ENCODE results near the gene SCPEP1.

Gene SCPEP1, protein sequence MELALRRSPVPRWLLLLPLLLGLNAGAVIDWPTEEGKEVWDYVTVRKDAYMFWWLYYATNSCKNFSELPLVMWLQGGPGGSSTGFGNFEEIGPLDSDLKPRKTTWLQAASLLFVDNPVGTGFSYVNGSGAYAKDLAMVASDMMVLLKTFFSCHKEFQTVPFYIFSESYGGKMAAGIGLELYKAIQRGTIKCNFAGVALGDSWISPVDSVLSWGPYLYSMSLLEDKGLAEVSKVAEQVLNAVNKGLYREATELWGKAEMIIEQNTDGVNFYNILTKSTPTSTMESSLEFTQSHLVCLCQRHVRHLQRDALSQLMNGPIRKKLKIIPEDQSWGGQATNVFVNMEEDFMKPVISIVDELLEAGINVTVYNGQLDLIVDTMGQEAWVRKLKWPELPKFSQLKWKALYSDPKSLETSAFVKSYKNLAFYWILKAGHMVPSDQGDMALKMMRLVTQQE

DNA sequence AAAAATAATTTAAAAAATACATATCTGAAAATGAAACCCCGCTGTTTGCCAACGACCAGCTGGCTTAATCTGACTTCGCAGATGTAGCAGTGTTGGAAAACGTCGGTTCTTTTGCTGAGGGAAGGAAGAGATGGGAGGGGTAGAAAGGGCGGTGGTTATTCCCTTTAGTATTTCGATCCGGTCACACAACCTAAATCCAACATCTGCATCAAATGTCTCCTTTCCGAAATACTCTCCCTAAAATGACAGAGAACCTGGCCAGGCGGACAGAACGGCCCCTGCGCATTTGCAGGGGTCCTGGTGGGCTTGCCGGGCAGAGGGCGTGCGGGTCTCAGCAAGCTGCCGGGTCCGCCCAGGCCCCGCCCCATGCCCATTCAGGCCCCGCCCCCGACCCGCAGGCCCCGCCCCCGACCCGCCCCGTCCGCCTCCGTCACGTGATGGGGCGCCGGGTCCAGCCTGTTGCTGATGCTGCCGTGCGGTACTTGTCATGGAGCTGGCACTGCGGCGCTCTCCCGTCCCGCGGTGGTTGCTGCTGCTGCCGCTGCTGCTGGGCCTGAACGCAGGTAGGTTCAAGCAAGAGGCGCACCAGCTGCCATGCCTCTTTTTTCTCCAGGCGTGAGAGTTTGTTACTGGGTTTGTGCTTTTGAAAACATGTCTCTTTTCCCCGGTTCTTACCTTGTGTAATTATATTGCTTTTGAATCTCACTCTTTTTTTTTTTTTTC lies at the start of gene SCPEP1:
SCPEP1 (plus strand) TSS at position 459 of the 723 bp plus-strand sequence; CDS start at position 488, 29 bp downstream.
- Histone ChIP-seq H3K27ac (ENCODE audit: low read length) (peak within 1 kb of the TSS; percentile 31), H3K4me3 (ENCODE audit: low read length in 2 of 2) (peak within 1 kb of the TSS; percentile 91 to 93), H3K9ac (ENCODE audit: low read length in 2 of 2) (peak within 1 kb of the TSS; percentile 61 to 69)

DNA sequence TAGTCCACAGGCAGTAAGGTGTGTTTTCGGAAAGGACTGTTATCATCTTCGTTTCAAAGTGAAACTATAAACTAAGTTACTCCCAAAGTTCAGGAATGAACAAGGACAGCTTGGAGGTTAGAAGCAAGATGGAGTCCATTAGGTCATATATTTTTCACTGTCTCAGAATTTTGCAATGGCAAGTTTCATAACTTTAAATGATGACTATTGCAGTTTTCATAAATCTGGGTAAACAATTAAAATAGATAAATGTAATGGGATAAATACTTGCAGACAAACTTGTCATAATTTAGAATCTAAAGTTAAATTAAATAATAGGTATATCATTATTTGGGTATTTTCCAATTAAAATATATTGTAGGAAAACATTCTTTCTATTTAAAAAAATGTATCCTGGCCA lies 49.3 kb upstream of the SCPEP1 start:
- Histone ChIP-seq H3K36me3 (ENCODE audit: control insufficient read depth in 2 of 2, insufficient read depth in 2 of 2, low read length in 2 of 2) (no peaks in the 10 kb centered on the region), H3K27ac (ENCODE audit: low read length) (no peak overlapping the region), H3K9ac (ENCODE audit: low read length in 2 of 2) (no peak overlapping the region), H3K9me3 (ENCODE audit: control insufficient read depth in 2 of 2, low read length in 2 of 2) (no peaks in the 10 kb centered on the region), H3K4me3 (ENCODE audit: low read length in 2 of 2) (no peak overlapping the region), H3K27me3 (ENCODE audit: control insufficient read depth in 1 of 2, insufficient read depth in 2 of 2, low read length in 2 of 2) (no peaks in the 10 kb centered on the region), H3K4me1 (ENCODE audit: control insufficient read depth, insufficient read depth, low read length) (no peaks in the 10 kb centered on the region)

More for the DNA sequence above, at the start of gene SCPEP1:
- Histone ChIP-seq H3K27me3 (ENCODE audit: control insufficient read depth in 1 of 2, insufficient read depth in 2 of 2, low read length in 2 of 2) (no peaks in the 10 kb centered on the region), H3K4me1 (ENCODE audit: control insufficient read depth, insufficient read depth, low read length) (peaks cover 21% of the 10 kb centered on the region), H3K9me3 (ENCODE audit: control insufficient read depth in 2 of 2, low read length in 2 of 2) (no peaks in the 10 kb centered on the region), H3K36me3 (ENCODE audit: control insufficient read depth in 2 of 2, insufficient read depth in 2 of 2, low read length in 2 of 2) (peaks cover 0 to 8% of the 10 kb centered on the region in 2 donors)

GRCh38 chr17:56929362-56929969 lies 48.5 kb upstream of the SCPEP1 start:
- Histone ChIP-seq H3K4me3 (ENCODE audit: low read length in 2 of 2) (no peak overlapping the region), H3K36me3 (ENCODE audit: control insufficient read depth in 2 of 2, insufficient read depth in 2 of 2, low read length in 2 of 2) (peaks cover 5 to 7% of the 10 kb centered on the region in 2 donors), H3K4me1 (ENCODE audit: control insufficient read depth, insufficient read depth, low read length) (no peaks in the 10 kb centered on the region), H3K27me3 (ENCODE audit: control insufficient read depth in 1 of 2, insufficient read depth in 2 of 2, low read length in 2 of 2) (no peaks in the 10 kb centered on the region), H3K9me3 (ENCODE audit: control insufficient read depth in 2 of 2, low read length in 2 of 2) (no peaks in the 10 kb centered on the region), H3K27ac (ENCODE audit: low read length) (no peak overlapping the region), H3K9ac (ENCODE audit: low read length in 2 of 2) (no peak overlapping the region)

- H3K9ac ChIP-seq (ENCODE audit: low read length in 2 of 2), result no peak overlapping the region
- peaks cover 9 to 12% of the 10 kb centered on the region in 2 donors for H3K36me3 ChIP-seq (ENCODE audit: control insufficient read depth in 2 of 2, insufficient read depth in 2 of 2, low read length in 2 of 2)
- no peaks in the 10 kb centered on the region for H3K27me3 ChIP-seq (ENCODE audit: control insufficient read depth in 1 of 2, insufficient read depth in 2 of 2, low read length in 2 of 2)
- H3K27ac ChIP-seq (ENCODE audit: low read length), result no peak overlapping the region
- H3K4me3 ChIP-seq (ENCODE audit: low read length in 2 of 2), result no peak overlapping the region
- no peaks in the 10 kb centered on the region for H3K9me3 ChIP-seq (ENCODE audit: control insufficient read depth in 2 of 2, low read length in 2 of 2)
- no peaks in the 10 kb centered on the region for H3K4me1 ChIP-seq (ENCODE audit: control insufficient read depth, insufficient read depth, low read length)
These were observed 47.1 kb upstream of the SCPEP1 start for GRCh38 chr17:56930739-56931337.

DNA sequence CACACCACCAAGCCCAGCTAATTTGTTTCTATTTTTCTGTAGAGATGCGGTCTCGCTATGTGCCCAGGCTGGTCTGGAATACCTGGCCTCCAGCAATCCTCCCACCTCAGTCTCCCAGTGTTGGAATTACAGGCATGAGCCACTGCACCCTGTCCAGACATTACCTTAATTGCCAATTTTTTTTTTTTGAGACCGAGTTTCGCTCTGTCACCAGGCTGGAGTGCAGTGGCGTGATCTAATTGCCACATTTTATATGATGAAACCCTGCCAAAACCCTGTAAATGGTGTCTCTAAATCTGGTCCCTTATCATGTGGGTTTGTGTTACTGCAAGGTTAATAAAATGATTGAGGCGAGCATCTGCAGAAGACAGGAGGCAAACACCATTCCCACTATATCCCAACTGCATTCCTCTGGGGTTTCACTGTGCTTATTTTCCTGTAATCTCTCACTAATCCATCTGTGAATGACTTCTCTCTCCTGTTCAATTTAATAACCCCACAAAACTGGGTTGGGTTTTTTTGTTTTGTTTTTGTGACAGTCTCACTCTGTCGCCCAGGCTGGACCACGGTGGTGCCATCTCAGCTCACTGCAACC lies 44.7 kb upstream of the SCPEP1 start:
- Histone ChIP-seq H3K4me1 (ENCODE audit: control insufficient read depth, insufficient read depth, low read length) (no peaks in the 10 kb centered on the region), H3K9ac (ENCODE audit: low read length in 2 of 2) (no peak overlapping the region), H3K36me3 (ENCODE audit: control insufficient read depth in 2 of 2, insufficient read depth in 2 of 2, low read length in 2 of 2) (peaks cover 14 to 16% of the 10 kb centered on the region in 2 donors), H3K4me3 (ENCODE audit: low read length in 2 of 2) (no peak overlapping the region), H3K27ac (ENCODE audit: low read length) (no peak overlapping the region), H3K27me3 (ENCODE audit: control insufficient read depth in 1 of 2, insufficient read depth in 2 of 2, low read length in 2 of 2) (no peaks in the 10 kb centered on the region), H3K9me3 (ENCODE audit: control insufficient read depth in 2 of 2, low read length in 2 of 2) (no peaks in the 10 kb centered on the region)

- H3K4me3 ChIP-seq (ENCODE audit: low read length in 2 of 2), result no peak overlapping the region
- no peaks in the 10 kb centered on the region for H3K27me3 ChIP-seq (ENCODE audit: control insufficient read depth in 1 of 2, insufficient read depth in 2 of 2, low read length in 2 of 2)
- no peak overlapping the region for H3K27ac ChIP-seq (ENCODE audit: low read length)
- H3K4me1 ChIP-seq (ENCODE audit: control insufficient read depth, insufficient read depth, low read length), result no peaks in the 10 kb centered on the region
- H3K9ac ChIP-seq (ENCODE audit: low read length in 2 of 2), result no peak overlapping the region
- peaks cover 14 to 16% of the 10 kb centered on the region in 2 donors for H3K36me3 ChIP-seq (ENCODE audit: control insufficient read depth in 2 of 2, insufficient read depth in 2 of 2, low read length in 2 of 2)
- no peaks in the 10 kb centered on the region for H3K9me3 ChIP-seq (ENCODE audit: control insufficient read depth in 2 of 2, low read length in 2 of 2)
These were observed 44.1 kb upstream of the SCPEP1 start for GRCh38 chr17:56933868-56934267.

GRCh38 chr17:56934280-56934679 lies 43.7 kb upstream of the SCPEP1 start:
- H3K27ac ChIP-seq (ENCODE audit: low read length), result no peak overlapping the region
- H3K9me3 ChIP-seq (ENCODE audit: control insufficient read depth in 2 of 2, low read length in 2 of 2), result no peaks in the 10 kb centered on the region
- H3K4me3 ChIP-seq (ENCODE audit: low read length in 2 of 2), result no peak overlapping the region
- H3K9ac ChIP-seq (ENCODE audit: low read length in 2 of 2), result no peak overlapping the region
- no peaks in the 10 kb centered on the region for H3K4me1 ChIP-seq (ENCODE audit: control insufficient read depth, insufficient read depth, low read length)
- H3K27me3 ChIP-seq (ENCODE audit: control insufficient read depth in 1 of 2, insufficient read depth in 2 of 2, low read length in 2 of 2), result no peaks in the 10 kb centered on the region
- H3K36me3 ChIP-seq (ENCODE audit: control insufficient read depth in 2 of 2, insufficient read depth in 2 of 2, low read length in 2 of 2), result peaks cover 14 to 16% of the 10 kb centered on the region in 2 donors

- H3K9me3 ChIP-seq (ENCODE audit: control insufficient read depth in 2 of 2, low read length in 2 of 2), result no peaks in the 10 kb centered on the region
- no peaks in the 10 kb centered on the region for H3K4me1 ChIP-seq (ENCODE audit: control insufficient read depth, insufficient read depth, low read length)
- no peaks in the 10 kb centered on the region for H3K27me3 ChIP-seq (ENCODE audit: control insufficient read depth in 1 of 2, insufficient read depth in 2 of 2, low read length in 2 of 2)
- H3K27ac ChIP-seq (ENCODE audit: low read length), result no peak overlapping the region
- H3K4me3 ChIP-seq (ENCODE audit: low read length in 2 of 2), result no peak overlapping the region
- H3K36me3 ChIP-seq (ENCODE audit: control insufficient read depth in 2 of 2, insufficient read depth in 2 of 2, low read length in 2 of 2), result peaks cover 14 to 21% of the 10 kb centered on the region in 2 donors
- H3K9ac ChIP-seq (ENCODE audit: low read length in 2 of 2), result no peak overlapping the region
These were observed 42.5 kb upstream of the SCPEP1 start for GRCh38 chr17:56935461-56935860.

DNA sequence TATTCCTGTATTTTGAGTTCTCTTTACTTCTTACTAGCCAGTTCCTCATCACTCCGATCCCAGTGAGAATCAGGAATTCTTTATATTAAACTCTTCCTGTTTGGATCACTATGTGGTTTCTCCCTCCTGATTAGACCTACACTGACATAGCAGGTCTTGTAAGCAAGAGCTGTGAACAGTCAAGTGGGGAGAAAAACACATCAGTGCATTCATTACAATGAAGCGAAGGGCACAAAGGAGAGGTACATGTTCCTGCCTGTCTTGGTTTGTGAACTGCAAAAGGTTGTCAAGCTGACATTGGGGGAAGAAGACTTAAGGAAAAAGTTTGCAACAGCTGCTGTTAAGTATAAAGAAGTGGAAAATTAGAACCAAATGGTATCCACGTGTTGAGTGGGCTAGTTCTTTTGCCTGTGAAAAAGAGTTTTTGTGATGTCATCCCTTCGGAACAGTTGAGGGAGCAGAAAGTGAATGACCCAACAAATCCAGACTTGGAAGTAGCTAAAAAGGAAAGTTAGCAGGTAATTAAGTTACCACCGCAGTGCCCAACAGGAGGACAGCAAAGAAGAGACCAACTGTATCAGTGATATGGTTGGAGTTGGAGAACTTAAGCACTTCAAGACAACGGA lies 41.1 kb upstream of the SCPEP1 start:
- Histone ChIP-seq H3K9me3 (ENCODE audit: control insufficient read depth in 2 of 2, low read length in 2 of 2) (no peaks in the 10 kb centered on the region), H3K27me3 (ENCODE audit: control insufficient read depth in 1 of 2, insufficient read depth in 2 of 2, low read length in 2 of 2) (no peaks in the 10 kb centered on the region), H3K4me1 (ENCODE audit: control insufficient read depth, insufficient read depth, low read length) (no peaks in the 10 kb centered on the region), H3K4me3 (ENCODE audit: low read length in 2 of 2) (no peak overlapping the region), H3K36me3 (ENCODE audit: control insufficient read depth in 2 of 2, insufficient read depth in 2 of 2, low read length in 2 of 2) (peaks cover 22 to 26% of the 10 kb centered on the region in 2 donors), H3K9ac (ENCODE audit: low read length in 2 of 2) (no peak overlapping the region), H3K27ac (ENCODE audit: low read length) (no peak overlapping the region)

GRCh38 chr17:56937687-56938086 lies 40.2 kb upstream of the SCPEP1 start:
- peaks cover 23 to 31% of the 10 kb centered on the region in 2 donors for H3K36me3 ChIP-seq (ENCODE audit: control insufficient read depth in 2 of 2, insufficient read depth in 2 of 2, low read length in 2 of 2)
- H3K9me3 ChIP-seq (ENCODE audit: control insufficient read depth in 2 of 2, low read length in 2 of 2), result no peaks in the 10 kb centered on the region
- H3K27ac ChIP-seq (ENCODE audit: low read length), result no peak overlapping the region
- no peak overlapping the region for H3K9ac ChIP-seq (ENCODE audit: low read length in 2 of 2)
- no peaks in the 10 kb centered on the region for H3K27me3 ChIP-seq (ENCODE audit: control insufficient read depth in 1 of 2, insufficient read depth in 2 of 2, low read length in 2 of 2)
- no peaks in the 10 kb centered on the region for H3K4me1 ChIP-seq (ENCODE audit: control insufficient read depth, insufficient read depth, low read length)
- no peak overlapping the region for H3K4me3 ChIP-seq (ENCODE audit: low read length in 2 of 2)

All from stomach smooth muscle (tissue), 2 donors.